Heart left ventricle (tissue), 13 donors: Measurements from ENCODE around the gene HHAT.

Experiments
- CTCF ChIP-seq, 12 donors: fragments of 200-600 bp; sonication (generic) in 4 of 12; IDR thresholded peaks; one replicate each; pipeline versions ENCODE4 v1.5.0 to v1.8.0; 2018 to 2022; ENCODE audit warnings: antibody characterized with exemption in 12 of 12, mild to moderate bottlenecking in 5 of 12
- POLR2A ChIP-seq, 2 donors: fragments of 450-650 bp; IDR thresholded peaks; one replicate each; pipeline ENCODE4 v1.6.1; 2017; ENCODE audit warnings: antibody characterized with exemption in 2 of 2, mild to moderate bottlenecking in 2 of 2, moderate library complexity in 2 of 2
- donor health status: ischemic (EF 13 %, LVEDD 7.1; RV severe dilation, severe dysfunction).
- donor health status: DM: no; HTN: yes; CAD: no.
- donor health status: DM: no; HTN: no; CAD: no.
- donor health status: ischemic (EF 25% LVEDD 6.9; RV normal size, moderate dysfunction).
- donor health status: ischemic (EF 25% LVEDD 5.7; RV mildly dilated, moderate dysfunction).
- donor health status: ischemic (EF 35%, LVEDD 5.7; RV mildly dilated, moderate dysfunction).
- donor health status: nonischemic (EF 11% LVEDD 7.7; RV severe dilation, severe dysfunction).
- donor health status: DM: yes; HTN: yes; CAD: no.
- donor health status: PGD.
- donor health status: ischemic (EF 29% LVEDD 5.4; RV normal size, mild dysfunction).
- donor health status: nonischemic (EF 23%, LVEDD 6.1; RV moderate dilation, normal function).

- TF ChIP-seq CTCF (IDR thresholded peaks at IDR 0.05) (no peak), POLR2A (IDR thresholded peaks at IDR 0.05) (no peak)
Measured at GRCh38 chr1:210440081-210440480, 111.4 kb downstream of the HHAT start.
